ENCODE results near the gene SLAMF7.

The SLAMF7 gene

DNA sequence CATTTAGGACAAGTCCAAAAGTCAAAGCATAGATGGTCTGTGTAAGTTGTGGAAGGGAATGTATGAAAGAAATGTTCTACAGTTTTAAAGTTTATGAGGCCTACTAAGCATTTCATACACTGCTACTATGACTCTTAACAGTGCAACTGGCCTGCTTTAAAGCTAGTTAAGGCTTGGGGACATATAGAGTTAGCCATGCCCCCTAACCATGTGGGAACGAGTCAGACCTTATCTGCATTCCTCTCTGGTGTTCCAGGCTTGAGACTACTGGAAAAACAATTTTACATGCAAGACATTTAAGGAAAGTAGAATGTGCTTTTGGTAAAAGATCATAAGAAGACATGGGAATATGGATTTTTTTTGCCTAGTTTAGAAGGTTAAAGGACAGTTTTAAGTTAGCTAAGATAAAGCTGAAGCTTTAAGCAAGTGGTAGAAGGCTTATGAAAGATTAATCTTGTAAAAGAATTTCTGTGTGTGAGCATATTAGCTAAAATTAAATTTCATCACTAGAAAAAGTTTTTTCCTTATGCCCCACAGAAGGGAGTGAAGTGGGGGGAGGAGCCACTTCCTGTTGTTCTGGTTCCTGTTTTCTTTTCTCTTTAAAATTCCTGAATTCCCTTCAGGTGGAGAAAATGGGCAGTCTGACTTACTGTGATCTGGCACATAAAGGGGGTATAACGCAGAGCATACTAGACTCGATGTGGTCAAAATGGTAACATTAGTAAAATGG, 18.5 kb upstream of the SLAMF7 start:
- TF ChIP-seq, protein P1, sequence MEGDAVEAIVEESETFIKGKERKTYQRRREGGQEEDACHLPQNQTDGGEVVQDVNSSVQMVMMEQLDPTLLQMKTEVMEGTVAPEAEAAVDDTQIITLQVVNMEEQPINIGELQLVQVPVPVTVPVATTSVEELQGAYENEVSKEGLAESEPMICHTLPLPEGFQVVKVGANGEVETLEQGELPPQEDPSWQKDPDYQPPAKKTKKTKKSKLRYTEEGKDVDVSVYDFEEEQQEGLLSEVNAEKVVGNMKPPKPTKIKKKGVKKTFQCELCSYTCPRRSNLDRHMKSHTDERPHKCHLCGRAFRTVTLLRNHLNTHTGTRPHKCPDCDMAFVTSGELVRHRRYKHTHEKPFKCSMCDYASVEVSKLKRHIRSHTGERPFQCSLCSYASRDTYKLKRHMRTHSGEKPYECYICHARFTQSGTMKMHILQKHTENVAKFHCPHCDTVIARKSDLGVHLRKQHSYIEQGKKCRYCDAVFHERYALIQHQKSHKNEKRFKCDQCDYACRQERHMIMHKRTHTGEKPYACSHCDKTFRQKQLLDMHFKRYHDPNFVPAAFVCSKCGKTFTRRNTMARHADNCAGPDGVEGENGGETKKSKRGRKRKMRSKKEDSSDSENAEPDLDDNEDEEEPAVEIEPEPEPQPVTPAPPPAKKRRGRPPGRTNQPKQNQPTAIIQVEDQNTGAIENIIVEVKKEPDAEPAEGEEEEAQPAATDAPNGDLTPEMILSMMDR (IDR thresholded peaks at IDR 0.05; ENCODE audit: borderline replicate concordance, insufficient read depth, low read depth, low read length), result no peak
- no peak overlapping the region for H3K4me3 ChIP-seq (ENCODE audit: low read depth, low read length)

DNA sequence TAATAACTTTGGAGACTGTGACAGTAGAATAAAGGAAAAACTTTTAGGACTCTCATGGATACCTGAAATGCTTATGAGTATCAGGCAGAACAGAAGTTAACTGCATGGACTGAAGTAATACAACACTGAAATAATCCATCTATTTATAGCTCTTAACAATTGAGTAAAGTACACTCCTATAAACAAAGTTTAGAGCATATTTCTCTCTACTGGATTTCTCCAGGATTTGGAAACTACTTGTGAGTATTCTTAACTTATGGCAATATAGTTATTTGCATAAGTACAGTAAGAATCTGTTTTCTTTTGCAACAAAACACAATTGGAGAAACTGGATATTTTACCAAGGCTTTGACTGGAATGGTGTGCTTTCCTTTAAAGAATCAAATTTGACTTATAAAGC, 17.6 kb upstream of the SLAMF7 start:
- no peak overlapping the region for H3K4me3 ChIP-seq (ENCODE audit: low read depth, low read length)
- TF ChIP-seq, protein P1 (IDR thresholded peaks at IDR 0.05; ENCODE audit: borderline replicate concordance, insufficient read depth, low read depth, low read length), result no peak

DNA sequence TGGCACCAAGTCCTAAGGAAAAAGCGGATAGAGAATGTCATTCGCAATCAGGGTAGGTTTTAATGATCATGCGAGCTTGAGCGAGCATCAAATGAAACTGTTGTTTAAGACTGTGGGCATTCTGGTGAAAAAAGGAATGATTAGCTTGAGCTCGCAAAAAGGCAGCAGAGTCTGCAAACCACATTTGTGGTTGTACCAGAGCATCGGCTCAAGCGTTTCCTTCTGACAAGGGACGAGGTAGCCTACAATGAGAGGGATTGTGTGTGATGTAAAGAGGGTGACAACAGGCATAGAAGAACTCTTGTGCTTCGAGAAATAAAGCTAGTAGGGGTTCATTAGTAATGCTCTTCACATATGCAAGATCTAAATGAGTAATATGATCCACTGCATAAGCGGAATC, 16.3 kb upstream of the SLAMF7 start:
- TF ChIP-seq, protein P1 (IDR thresholded peaks at IDR 0.05; ENCODE audit: borderline replicate concordance, insufficient read depth, low read depth, low read length), result no peak

DNA sequence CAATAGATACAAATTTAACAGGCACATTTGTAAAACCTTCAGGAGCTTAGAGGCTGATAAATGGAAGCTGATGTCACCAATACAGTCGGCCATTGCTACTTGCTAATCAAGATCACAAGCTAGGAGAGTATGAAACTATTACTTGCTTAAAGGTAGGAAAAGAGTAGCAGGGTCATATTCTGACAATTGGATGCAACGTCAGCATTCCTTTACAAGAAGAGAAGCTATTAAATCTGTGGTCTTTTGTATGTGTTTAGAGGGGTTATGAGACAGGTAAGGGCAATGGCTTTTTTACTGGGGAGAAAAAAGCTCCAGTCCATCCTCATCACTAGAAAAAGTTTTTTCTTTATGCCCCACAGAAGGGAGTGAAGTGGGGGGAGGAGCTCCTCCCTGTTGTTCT, 15.7 kb upstream of the SLAMF7 start:
- TF ChIP-seq, protein P1 (IDR thresholded peaks at IDR 0.05; ENCODE audit: borderline replicate concordance, insufficient read depth, low read depth, low read length), result no peak
- H3K4me3 ChIP-seq (ENCODE audit: low read depth, low read length), result no peak overlapping the region

More for the DNA sequence above, 16.3 kb upstream of the SLAMF7 start:
- no peak overlapping the region for H3K4me3 ChIP-seq (ENCODE audit: low read depth, low read length)

DNA sequence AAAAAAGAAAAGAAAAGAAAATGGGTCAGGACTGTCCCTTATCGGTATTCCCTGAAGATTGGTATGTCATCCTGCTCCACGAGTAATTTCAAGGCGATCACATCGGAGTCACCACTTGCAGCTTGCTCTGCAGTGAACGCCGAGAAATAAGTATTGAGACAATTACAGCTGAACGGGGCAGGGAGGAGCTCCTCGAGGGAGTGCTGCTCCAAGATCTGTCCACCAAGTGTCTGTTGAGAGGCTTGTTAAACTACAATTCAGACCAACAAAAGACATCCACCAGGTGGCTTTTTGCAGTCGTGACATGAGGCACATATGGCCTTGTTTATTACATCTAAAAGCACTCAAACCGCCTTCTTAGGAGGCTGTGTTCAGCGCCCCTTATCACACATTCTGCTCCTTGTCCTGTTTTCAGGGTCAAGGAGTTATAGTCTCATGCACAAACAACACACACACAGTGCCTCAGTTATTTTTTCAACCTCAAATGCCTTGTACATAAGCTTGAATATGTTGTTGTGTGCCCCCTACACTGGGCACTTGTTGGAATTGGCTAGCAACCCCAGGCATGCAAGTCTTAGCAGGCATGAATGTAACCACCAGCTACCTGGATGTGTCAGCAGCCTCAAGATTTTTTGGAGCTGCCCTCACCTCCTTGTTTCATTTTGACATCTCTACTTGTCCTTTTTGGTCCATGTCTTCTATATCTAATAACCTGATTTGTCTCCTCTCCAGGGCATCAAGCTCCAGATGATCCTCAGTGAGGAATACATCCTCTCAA, 14.4 kb upstream of the SLAMF7 start:
- no peak overlapping the region for H3K4me3 ChIP-seq (ENCODE audit: low read depth, low read length)
- TF ChIP-seq, protein P1 (IDR thresholded peaks at IDR 0.05; ENCODE audit: borderline replicate concordance, insufficient read depth, low read depth, low read length), result 0 out of 2 replicates have a peak, but pooled peaks have one; percentile 6

DNA sequence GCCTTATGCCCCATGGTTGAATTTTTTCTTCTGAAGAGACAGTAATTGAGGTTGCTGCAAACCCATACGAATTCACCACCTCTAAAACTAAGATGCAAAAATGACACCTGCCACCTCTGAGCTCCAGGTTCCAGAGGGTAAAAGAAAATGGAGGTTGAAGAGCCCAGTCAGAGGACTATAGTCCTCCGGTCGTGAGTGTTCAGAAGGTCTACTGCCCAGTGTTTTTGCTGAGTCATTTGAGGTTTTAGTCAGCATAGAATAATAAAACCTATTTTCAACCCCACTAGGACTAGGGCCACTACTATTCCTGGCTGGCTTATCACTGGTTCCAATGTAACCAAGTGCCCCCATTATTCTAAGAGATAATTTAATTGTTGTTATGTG, 12.9 kb upstream of the SLAMF7 start:
- TF ChIP-seq, protein P1 (IDR thresholded peaks at IDR 0.05; ENCODE audit: borderline replicate concordance, insufficient read depth, low read depth, low read length), result no peak

More for the DNA sequence above, 12.9 kb upstream of the SLAMF7 start:
- H3K4me3 ChIP-seq (ENCODE audit: low read depth, low read length), result no peak overlapping the region

Data from GM12875 (cell line).